Measurements from ENCODE around the gene CPT1C.

Gene CPT1C

DNA sequence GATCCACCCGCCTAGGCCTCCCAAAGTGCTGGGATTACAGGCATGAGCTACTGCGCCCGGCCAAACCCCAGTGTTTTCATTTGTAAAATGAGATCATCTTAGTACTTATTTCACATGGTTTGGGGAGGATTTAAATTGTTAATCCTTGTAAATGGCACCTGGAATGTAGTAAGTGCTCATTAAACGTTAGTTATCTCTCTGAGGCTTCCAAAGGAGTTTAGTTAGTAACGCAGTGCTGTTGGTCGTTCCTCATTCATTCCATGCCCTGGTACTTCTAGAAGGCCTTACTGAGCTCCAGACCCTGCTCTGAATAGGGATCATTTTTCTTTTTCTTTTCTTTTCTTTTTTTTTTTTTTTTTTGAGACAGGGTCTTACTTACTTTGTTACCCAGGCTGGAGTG lies 5.2 kb downstream of the CPT1C start:
- no peaks in the 10 kb centered on the region for H3K36me3 ChIP-seq (ENCODE audit: control insufficient read depth, insufficient read depth, low read length)
- H3K4me1 ChIP-seq = no peaks in the 10 kb centered on the region
- H3K27me3 ChIP-seq (ENCODE audit: control insufficient read depth, insufficient read depth, low read length) = no peaks in the 10 kb centered on the region
- no peak overlapping the region for H3K27ac ChIP-seq
- no peak overlapping the region for H2AFZ ChIP-seq
- no peak overlapping the region for H3K4me3 ChIP-seq (ENCODE audit: low read depth, low read length)
- no peaks in the 10 kb centered on the region for H3K9me3 ChIP-seq (ENCODE audit: control insufficient read depth, low read length)
- TF ChIP-seq, protein P1, sequence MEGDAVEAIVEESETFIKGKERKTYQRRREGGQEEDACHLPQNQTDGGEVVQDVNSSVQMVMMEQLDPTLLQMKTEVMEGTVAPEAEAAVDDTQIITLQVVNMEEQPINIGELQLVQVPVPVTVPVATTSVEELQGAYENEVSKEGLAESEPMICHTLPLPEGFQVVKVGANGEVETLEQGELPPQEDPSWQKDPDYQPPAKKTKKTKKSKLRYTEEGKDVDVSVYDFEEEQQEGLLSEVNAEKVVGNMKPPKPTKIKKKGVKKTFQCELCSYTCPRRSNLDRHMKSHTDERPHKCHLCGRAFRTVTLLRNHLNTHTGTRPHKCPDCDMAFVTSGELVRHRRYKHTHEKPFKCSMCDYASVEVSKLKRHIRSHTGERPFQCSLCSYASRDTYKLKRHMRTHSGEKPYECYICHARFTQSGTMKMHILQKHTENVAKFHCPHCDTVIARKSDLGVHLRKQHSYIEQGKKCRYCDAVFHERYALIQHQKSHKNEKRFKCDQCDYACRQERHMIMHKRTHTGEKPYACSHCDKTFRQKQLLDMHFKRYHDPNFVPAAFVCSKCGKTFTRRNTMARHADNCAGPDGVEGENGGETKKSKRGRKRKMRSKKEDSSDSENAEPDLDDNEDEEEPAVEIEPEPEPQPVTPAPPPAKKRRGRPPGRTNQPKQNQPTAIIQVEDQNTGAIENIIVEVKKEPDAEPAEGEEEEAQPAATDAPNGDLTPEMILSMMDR (IDR thresholded peaks at IDR 0.05) = no peak
- H3K9ac ChIP-seq = no peak overlapping the region
- no peaks in the 10 kb centered on the region for H3K79me2 ChIP-seq
- no peak overlapping the region for H3K4me2 ChIP-seq (ENCODE audit: low read length)

DNA sequence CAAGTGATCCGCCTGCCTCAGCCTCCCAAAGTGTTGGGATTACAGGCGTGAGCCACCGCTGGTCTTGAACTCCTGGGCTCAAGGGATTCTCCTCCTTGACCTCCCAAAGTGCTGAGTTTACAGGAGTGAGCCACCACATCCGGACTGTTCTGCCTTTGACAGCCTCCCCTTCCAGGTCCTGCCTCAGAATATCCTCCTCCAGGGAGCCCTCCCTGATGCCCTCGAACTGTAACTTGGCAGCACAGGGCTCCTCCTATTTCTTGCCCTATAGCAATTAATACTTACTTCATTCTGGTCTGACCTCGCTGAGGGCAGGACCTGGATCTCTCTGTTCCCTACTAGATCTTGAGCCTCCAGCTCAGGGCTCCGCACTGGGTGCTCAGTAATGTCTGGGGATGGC lies 5.9 kb downstream of the CPT1C start:
- Histone ChIP-seq H3K27me3 (ENCODE audit: control insufficient read depth, insufficient read depth, low read length) (no peaks in the 10 kb centered on the region), H3K79me2 (no peaks in the 10 kb centered on the region)
- TF ChIP-seq, protein P1 (IDR thresholded peaks at IDR 0.05) = no peak

DNA sequence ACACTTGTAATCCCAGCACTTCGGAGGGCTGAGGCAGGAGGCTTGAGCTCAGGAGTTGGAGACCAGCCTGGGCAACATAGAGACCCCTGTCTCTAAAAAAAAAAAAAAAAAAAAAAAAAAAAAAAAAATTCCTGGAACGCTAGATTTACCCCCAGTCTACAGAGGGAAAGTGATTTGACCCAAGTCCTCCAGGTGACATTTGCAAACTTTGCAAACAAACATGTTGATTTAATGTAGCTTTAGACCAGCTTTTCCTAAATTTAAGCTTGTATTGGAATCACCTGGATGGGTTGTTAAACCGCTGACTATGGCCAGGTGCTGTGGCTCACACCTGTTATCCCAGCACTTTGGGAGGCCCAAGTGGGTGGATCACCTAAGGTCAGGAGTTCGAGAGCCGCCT lies 8.4 kb downstream of the CPT1C start:
- Histone ChIP-seq H3K9me3 (ENCODE audit: control insufficient read depth, low read length) (no peaks in the 10 kb centered on the region), H3K4me3 (ENCODE audit: low read depth, low read length) (no peak overlapping the region), H3K4me2 (ENCODE audit: low read length) (no peak overlapping the region), H2AFZ (no peak overlapping the region), H3K9ac (no peak overlapping the region), H3K79me2 (no peaks in the 10 kb centered on the region), H3K36me3 (ENCODE audit: control insufficient read depth, insufficient read depth, low read length) (no peaks in the 10 kb centered on the region), H3K4me1 (no peaks in the 10 kb centered on the region), H3K27me3 (ENCODE audit: control insufficient read depth, insufficient read depth, low read length) (no peaks in the 10 kb centered on the region), H3K27ac (no peak overlapping the region)
- TF ChIP-seq, protein P1 (IDR thresholded peaks at IDR 0.05) = no peak

More for the DNA sequence above, 5.9 kb downstream of the CPT1C start:
- Histone ChIP-seq H3K4me1 (no peaks in the 10 kb centered on the region), H3K4me2 (ENCODE audit: low read length) (no peak overlapping the region), H3K9me3 (ENCODE audit: control insufficient read depth, low read length) (no peaks in the 10 kb centered on the region), H3K9ac (no peak overlapping the region), H3K4me3 (ENCODE audit: low read depth, low read length) (no peak overlapping the region), H3K27ac (no peak overlapping the region), H3K36me3 (ENCODE audit: control insufficient read depth, insufficient read depth, low read length) (no peaks in the 10 kb centered on the region), H2AFZ (no peak overlapping the region)

DNA sequence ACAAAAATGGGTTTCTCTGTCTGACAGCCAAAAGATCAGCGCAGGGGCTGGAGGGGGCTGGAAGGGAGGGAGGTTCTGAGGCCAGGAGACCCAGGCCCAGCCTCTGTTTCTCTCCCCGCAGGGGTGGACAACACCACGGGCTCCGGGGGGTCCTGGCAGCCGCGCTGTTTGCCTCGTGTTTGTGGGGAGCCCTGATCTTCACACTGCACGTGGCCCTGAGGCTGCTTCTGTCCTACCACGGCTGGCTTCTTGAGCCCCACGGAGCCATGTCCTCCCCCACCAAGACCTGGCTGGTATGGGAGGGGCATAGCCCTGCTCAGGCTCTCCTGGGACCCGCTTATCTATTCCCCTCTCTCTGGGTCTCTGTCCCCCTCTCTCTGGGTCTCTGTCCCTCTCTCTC lies 9.6 kb downstream of the CPT1C start:
- TF ChIP-seq, protein P1 (IDR thresholded peaks at IDR 0.05) = no peak
- Histone ChIP-seq H3K9me3 (ENCODE audit: control insufficient read depth, low read length) (no peaks in the 10 kb centered on the region), H3K4me1 (no peaks in the 10 kb centered on the region), H2AFZ (no peak overlapping the region), H3K9ac (no peak overlapping the region), H3K36me3 (ENCODE audit: control insufficient read depth, insufficient read depth, low read length) (no peaks in the 10 kb centered on the region), H3K79me2 (no peaks in the 10 kb centered on the region), H3K27ac (no peak overlapping the region), H3K27me3 (ENCODE audit: control insufficient read depth, insufficient read depth, low read length) (no peaks in the 10 kb centered on the region), H3K4me2 (ENCODE audit: low read length) (no peak overlapping the region), H3K4me3 (ENCODE audit: low read depth, low read length) (no peak overlapping the region)

DNA sequence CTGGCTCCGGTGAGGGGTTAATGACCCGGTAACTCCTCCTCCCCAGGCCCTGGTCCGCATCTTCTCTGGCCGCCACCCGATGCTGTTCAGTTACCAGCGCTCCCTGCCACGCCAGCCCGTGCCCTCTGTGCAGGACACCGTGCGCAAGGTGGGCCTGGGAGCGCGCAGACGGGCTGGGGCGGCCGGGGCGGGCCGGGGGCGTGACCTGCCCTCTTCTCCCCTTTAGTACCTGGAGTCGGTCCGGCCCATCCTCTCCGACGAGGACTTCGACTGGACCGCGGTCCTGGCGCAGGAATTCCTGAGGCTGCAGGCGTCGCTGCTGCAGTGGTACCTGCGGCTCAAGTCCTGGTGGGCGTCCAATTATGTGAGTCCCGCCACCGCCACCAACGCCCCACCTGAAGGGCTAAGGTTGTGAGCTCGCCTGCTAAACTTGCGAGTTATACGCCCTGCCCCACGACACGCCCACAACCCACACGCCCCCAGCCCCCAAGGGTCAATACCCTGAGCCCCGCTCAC lies 10.4 kb downstream of the CPT1C start:
- Histone ChIP-seq H3K36me3 (ENCODE audit: control insufficient read depth, insufficient read depth, low read length) (no peaks in the 10 kb centered on the region), H3K4me1 (no peaks in the 10 kb centered on the region), H3K27me3 (ENCODE audit: control insufficient read depth, insufficient read depth, low read length) (no peaks in the 10 kb centered on the region), H3K9me3 (ENCODE audit: control insufficient read depth, low read length) (no peaks in the 10 kb centered on the region), H3K4me2 (ENCODE audit: low read length) (no peak overlapping the region), H3K27ac (no peak overlapping the region), H3K9ac (no peak overlapping the region), H3K79me2 (no peaks in the 10 kb centered on the region), H3K4me3 (ENCODE audit: low read depth, low read length) (no peak overlapping the region), H2AFZ (peak overlapping the region; percentile 69)
- TF ChIP-seq, protein P1 (IDR thresholded peaks at IDR 0.05) = no peak

Data from parathyroid adenoma (tissue), 2 donors.